Measurements from ENCODE around the gene CCDC88A.
"Not testable (repeated sequence)": the region's sequence is repeated elsewhere in the genome, so short reads cannot be mapped to it uniquely, and the experiment has no call there.

Gene CCDC88A

GRCh38 chr2:55334728-55335127 is 84.9 kb downstream of the CCDC88A start:
- H3K27ac ChIP-seq, result no peak overlapping the region
- no peak overlapping the region for H3K4me3 ChIP-seq

- Histone ChIP-seq H3K27ac (no peak overlapping the region), H3K4me3 (no peak overlapping the region)
These were observed 88.9 kb downstream of the CCDC88A start for GRCh38 chr2:55330541-55331297.

GRCh38 chr2:55327470-55328230 is 92.0 kb downstream of the CCDC88A start:
- no peak overlapping the region for H3K27ac ChIP-seq
- H3K4me3 ChIP-seq, result no peak overlapping the region

GRCh38 chr2:55314985-55315384 is 104.7 kb downstream of the CCDC88A start:
- Histone ChIP-seq H3K4me3 (no peak overlapping the region), H3K27ac (no peak overlapping the region)

- H3K4me3 ChIP-seq, result no peak overlapping the region
- no peak overlapping the region for H3K27ac ChIP-seq
These were observed 108.2 kb downstream of the CCDC88A start for GRCh38 chr2:55311444-55311870.

- no peak overlapping the region for H3K27ac ChIP-seq
- no peak overlapping the region for H3K4me3 ChIP-seq
These were observed 110.2 kb downstream of the CCDC88A start for GRCh38 chr2:55309446-55309845.

GRCh38 chr2:55302241-55302640 is 117.4 kb downstream of the CCDC88A start:
- Histone ChIP-seq H3K27ac (no peak overlapping the region), H3K4me3 (no peak overlapping the region)

GRCh38 chr2:55301277-55301676 is 118.4 kb downstream of the CCDC88A start:
- Histone ChIP-seq H3K4me3 (no peak overlapping the region), H3K27ac (no peak overlapping the region)

GRCh38 chr2:55296393-55296792 is 123.3 kb downstream of the CCDC88A start:
- no peak overlapping the region for H3K27ac ChIP-seq

GRCh38 chr2:55283083-55283482 is 136.6 kb downstream of the CCDC88A start:
- Histone ChIP-seq H3K4me3 (peak overlapping the region in 3 of 7 experiments; percentile 55 to 66 (median 60)), H3K27ac (no peak overlapping the region)

More at GRCh38 chr2:55296393-55296792, 123.3 kb downstream of the CCDC88A start:
- H3K4me3 ChIP-seq, result no peak overlapping the region

GRCh38 chr2:55282110-55282917 is 137.3 kb downstream of the CCDC88A start:
- peak overlapping the region; percentile 45 to 93 (median 88) for H3K27ac ChIP-seq
- H3K4me3 ChIP-seq, result peak overlapping the region; percentile 46 to 67 (median 61)

- peak overlapping the region in 10 of 21 experiments; percentile 73 to 93 (median 89) for H3K27ac ChIP-seq
- H3K4me3 ChIP-seq, result not testable (repeated sequence)
These were observed 138.7 kb downstream of the CCDC88A start for GRCh38 chr2:55280851-55281546.

- H3K27ac ChIP-seq, result peak overlapping the region in 1 of 21 experiments; percentile 13
- H3K4me3 ChIP-seq, result not testable (repeated sequence)
These were observed 139.7 kb downstream of the CCDC88A start for GRCh38 chr2:55279859-55280424.

- not testable (repeated sequence) for H3K27ac ChIP-seq, H3K4me3 ChIP-seq
These were observed 140.3 kb downstream of the CCDC88A start for GRCh38 chr2:55279214-55279835.

- Histone ChIP-seq H3K27ac (no peak overlapping the region), H3K4me3 (no peak overlapping the region)
These were observed 142.3 kb downstream of the CCDC88A start for GRCh38 chr2:55277310-55277709.

GRCh38 chr2:55274346-55274745 is 145.3 kb downstream of the CCDC88A start:
- not testable (repeated sequence) for H3K27ac ChIP-seq, H3K4me3 ChIP-seq

- peak overlapping the region; percentile 39 to 88 (median 65) for H3K4me3 ChIP-seq
- H3K27ac ChIP-seq, result peak overlapping the region in 20 of 21 experiments; percentile 29 to 94 (median 86)
These were observed 150.0 kb downstream of the CCDC88A start for GRCh38 chr2:55269645-55269990.

GRCh38 chr2:55268907-55269644 is 150.6 kb downstream of the CCDC88A start, which contains the start of gene MTIF2:
TSS of gene MTIF2 (minus strand) at chr2:55269231. CDS start at chr2:55263858, 5,373 bp downstream.
- H3K27ac ChIP-seq, result peak within 1 kb of the TSS; percentile 29 to 94 (median 86)
- H3K4me3 ChIP-seq, result peak within 1 kb of the TSS; percentile 39 to 88 (median 65)

Measured in skin epidermis (tissue), 12 donors.